AG09309 (cell line): Measurements from ENCODE around the gene SSBP4.
"Not testable (repeated sequence)": the region's sequence is repeated elsewhere in the genome, so short reads cannot be mapped to it uniquely, and the experiment has no call there.

Experiments
- DNase-seq: peaks from one replicate; pipeline ENCODE4 v3.0.0-alpha.2; 2010; ENCODE audit warnings: low read depth
- H3K4me3 ChIP-seq: 2 replicates; pipeline ENCODE4 v1.5.1; 2011; ENCODE audit warnings: mild to moderate bottlenecking, low read depth, low read length, moderate library complexity; ENCODE audit not compliant: control insufficient read depth
- TF ChIP-seq, protein P1 (sequence below): IDR thresholded peaks from 2 replicates; pipeline ENCODE4 v1.5.1; 2011; ENCODE audit warnings: mild to moderate bottlenecking, low read depth, low read length, inconsistent platforms; ENCODE audit not compliant: insufficient read depth, control insufficient read depth; ENCODE audit errors: missing control alignments

The SSBP4 gene

DNA sequence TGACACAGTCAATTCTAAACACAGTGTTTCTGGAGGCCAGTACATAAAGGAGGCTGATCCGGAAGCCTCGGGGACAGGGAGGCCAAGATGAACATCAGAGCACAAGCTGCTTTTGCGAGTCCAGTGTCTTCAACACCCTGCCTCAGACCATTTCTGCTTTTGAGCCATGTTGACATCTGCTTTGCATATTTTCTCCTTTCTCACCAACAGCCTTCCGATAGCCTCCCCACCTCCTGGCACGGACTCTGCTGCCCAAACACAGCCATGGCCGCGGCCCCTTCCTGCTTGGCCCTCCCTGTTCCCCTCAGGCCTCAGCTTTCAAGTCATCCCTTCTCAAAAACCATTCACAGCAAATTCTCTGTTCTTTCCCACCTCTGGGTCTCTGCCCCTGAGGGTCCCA, 25.4 kb upstream of the SSBP4 start:
- DNase-seq = no peak
- TF ChIP-seq, protein P1, sequence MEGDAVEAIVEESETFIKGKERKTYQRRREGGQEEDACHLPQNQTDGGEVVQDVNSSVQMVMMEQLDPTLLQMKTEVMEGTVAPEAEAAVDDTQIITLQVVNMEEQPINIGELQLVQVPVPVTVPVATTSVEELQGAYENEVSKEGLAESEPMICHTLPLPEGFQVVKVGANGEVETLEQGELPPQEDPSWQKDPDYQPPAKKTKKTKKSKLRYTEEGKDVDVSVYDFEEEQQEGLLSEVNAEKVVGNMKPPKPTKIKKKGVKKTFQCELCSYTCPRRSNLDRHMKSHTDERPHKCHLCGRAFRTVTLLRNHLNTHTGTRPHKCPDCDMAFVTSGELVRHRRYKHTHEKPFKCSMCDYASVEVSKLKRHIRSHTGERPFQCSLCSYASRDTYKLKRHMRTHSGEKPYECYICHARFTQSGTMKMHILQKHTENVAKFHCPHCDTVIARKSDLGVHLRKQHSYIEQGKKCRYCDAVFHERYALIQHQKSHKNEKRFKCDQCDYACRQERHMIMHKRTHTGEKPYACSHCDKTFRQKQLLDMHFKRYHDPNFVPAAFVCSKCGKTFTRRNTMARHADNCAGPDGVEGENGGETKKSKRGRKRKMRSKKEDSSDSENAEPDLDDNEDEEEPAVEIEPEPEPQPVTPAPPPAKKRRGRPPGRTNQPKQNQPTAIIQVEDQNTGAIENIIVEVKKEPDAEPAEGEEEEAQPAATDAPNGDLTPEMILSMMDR = no peak
- H3K4me3 ChIP-seq = no peak overlapping the region

DNA sequence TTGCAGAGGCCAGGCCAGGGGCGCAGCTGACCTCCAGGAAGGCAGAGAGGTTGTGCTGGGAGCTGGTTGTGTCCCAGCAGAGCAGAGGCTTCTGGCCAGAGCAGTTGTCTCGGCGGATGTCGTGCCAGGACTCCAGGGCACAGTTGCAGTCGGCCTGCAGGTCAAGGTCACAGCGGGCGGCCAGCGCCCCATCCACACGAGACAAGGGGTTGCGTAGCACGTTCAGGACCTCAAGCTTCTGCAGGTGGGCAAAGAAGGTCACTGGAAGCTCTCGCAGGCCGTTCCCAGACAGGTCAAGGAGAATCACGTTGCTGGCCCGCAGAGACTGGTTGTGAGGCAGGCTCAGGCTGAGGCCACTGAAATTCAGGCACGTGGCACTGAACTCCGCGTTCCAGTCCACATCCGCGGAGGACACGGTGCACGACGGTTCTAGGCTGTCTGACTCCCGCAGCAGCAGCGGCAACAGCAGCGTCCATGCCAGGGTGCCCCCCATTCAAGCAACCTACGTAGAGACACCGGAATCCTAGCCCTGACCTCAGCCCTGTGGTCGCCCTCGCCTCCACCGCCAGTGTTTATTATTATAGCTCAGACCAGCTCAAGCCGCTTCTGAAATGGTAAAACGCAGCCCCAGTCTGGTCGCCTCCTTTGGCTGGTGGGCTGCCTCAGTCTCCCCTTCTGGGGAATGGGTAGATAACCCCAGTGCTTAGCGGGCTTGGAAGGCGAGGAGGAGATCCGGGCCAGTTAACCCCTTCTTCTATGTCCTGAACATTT, 22.5 kb upstream of the SSBP4 start:
- no peak for DNase-seq
- TF ChIP-seq, protein P1 = no peak
- H3K4me3 ChIP-seq = no peak overlapping the region

DNA sequence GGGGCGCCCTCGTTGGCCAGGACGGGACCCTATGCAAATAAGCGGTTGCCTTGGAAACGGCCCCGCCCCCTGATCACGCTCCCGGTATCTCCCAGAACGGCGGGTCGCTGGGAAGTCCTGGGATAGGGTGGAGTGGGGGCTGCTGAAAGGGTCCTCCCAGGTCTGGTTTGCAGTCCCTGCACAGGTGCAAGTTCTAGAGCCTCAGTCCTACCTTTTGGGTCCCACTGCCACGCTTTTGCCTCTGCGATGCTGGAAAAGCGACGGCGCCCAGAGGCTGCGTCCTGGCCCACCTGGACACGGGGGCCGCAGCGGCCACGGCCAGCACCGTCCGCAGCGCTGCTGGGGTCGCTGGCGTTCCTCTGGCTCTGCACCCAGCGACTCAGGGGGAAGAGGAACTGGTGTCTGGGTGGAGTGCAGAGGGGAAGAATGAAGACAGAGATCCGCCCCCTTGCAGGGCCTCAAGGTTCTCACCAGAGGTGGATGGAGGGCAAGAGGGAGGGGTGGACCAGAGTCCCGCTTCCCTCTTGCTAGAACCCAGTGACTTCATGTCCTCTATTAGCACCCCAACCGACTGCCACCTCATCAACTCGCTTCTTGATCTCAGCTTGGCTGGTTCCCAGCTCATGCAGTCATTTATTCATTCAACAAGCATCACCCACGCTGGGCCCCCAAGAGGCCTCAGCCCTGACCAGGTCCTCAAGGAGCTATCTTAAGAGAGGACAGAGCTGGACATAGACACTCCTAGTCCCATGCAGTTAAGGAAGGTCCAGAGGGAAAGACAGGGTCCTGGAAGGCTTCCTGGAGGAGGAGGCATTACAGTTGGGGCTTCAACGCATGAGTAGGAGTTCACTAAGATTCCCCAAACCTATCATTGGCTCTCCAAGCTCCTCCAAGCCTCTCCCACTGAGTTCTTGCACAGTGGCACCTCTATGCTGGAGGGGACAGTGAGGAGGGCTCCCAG, 21.7 kb upstream of the SSBP4 start, which contains the start of gene LRRC25:
TSS of gene LRRC25 (minus strand) at position 381 of the 961 bp plus-strand sequence. CDS start 659 bp downstream, outside the sequence.
- H3K4me3 ChIP-seq = no peak within 1 kb of the TSS
- no peak for DNase-seq
- TF ChIP-seq, protein P1 = no peak

DNA sequence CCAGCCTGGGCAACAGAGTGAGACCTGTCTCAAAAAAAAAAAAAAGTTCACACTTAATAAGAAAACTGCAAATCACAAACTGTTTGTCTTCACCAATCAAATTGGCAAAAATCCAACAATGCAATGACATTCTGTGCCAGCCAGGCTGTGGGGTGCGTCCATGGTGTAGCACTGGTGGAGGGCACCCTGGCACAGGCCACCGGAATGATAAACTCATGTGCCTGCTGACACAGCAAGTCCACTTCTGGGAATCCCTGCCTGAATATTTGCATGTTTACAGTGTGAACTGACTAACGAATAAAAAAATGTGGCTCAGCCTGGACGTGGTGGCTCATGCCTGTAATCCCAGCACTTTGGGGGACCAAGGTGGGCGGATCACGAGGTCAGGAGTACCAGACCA, 20.2 kb upstream of the SSBP4 start:
- no peak for DNase-seq
- TF ChIP-seq, protein P1 = no peak
- no peak overlapping the region for H3K4me3 ChIP-seq

DNA sequence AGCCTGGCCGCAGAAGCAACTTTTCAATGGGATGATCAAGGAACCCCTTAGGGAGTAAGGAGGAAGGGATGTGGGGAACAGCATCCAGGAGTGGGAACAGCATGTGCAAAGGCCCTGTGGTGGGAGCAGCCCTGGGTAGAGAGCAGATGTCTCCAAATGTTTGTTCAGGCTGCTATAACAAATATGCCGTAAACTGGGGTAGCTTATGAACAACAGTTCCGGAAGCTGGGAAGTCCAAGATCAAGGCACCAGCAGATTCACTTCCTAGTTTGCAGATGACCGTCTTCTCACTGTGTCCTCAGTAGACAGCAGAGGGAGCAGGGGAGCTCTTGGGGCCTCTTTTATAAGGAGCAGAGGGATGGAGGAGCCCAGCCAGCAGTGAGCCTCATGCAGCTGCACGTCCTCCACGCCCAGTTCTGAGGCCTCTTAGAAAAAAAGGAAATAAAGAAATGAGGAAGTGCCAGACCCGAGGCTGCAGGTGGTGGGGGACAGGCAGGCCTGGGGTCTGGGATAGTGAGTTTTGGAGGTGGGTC, 17.6 kb upstream of the SSBP4 start:
- no peak overlapping the region for H3K4me3 ChIP-seq
- DNase-seq = no peak
- TF ChIP-seq, protein P1 = peak; percentile 53

DNA sequence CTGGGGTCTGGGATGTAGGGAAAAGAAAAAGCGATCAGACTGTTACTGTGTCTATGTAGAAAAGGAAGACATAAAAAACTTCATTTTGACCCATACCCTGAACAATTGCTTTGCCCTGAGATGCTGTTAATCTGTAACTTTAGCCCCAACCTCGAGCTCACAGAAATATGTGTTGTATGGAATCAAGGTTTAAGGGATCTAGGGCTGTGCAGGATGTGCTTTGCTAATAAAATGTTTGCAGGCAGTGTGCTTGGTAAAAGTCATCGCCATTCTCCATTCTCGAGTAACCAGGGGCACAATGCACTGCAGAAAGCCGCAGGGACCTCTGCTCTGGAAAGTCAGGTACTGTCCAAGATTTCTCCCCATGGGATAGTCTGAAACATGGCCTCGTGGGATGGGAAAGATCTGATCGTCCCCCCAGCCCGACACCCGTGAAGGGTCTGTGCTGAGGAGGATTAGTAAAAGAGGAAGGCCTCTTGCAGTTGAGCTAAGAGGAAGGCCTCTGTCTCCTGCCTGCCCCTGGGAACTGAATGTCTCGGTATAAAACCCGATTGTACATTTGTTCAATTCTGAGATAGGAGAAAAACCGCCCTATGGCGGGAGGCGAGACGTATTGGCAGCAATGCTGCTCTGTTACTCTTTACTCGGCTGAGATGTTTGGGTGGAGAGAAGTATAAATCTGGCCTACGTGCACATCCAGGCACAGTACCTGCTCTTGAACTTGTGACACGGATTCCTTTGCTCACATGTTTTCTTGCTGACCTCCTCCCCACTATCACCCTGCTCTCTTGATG, 16.5 kb upstream of the SSBP4 start:
- DNase-seq, H3K4me3 ChIP-seq: not testable (repeated sequence)

DNA sequence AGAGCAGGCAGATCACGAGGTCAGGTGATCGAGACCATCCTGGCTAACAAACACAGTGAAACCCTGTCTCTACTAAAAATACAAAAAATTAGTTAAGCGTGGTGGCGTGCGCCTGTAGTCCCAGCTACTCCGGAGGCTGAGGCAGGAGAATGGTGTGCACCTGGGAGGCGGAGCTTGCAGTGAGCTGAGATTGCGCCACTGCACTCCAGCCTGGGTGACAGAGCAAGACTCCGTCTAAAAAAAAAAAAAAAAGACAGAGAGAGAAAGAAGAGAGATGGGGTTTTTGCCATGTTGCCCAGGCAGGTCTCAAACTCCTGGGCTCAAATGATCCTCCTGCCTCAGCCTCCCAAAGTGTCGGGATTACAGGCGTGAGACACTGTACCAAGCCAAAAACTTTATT, 13.4 kb upstream of the SSBP4 start:
- DNase-seq = not testable (repeated sequence)

More for the DNA sequence above, 13.4 kb upstream of the SSBP4 start:
- not testable (repeated sequence) for H3K4me3 ChIP-seq
